DMS153 (cell line): ENCODE measurements around the gene CLEC10A.
"Not testable (repeated sequence)": the region's sequence is repeated elsewhere in the genome, so short reads cannot be mapped to it uniquely, and the experiment has no call there.

Experiments
- DNase-seq: peaks from one replicate; lab custom pipeline; 2025; lab: John Stamatoyannopoulos, UW

CLEC10A gene

GRCh38 chr17:7072406-7072805 lies 7.6 kb downstream of the CLEC10A start:
- DNase-seq = no peak

- no peak for DNase-seq
These were observed 9.3 kb downstream of the CLEC10A start for GRCh38 chr17:7070712-7071111.

- no peak for DNase-seq
These were observed 11.8 kb downstream of the CLEC10A start for GRCh38 chr17:7068268-7068667.

- no peak for DNase-seq
These were observed 12.9 kb downstream of the CLEC10A start for GRCh38 chr17:7067198-7067597.

GRCh38 chr17:7064261-7064660 lies 15.8 kb downstream of the CLEC10A start:
- no peak for DNase-seq

- DNase-seq = no peak
These were observed 16.4 kb downstream of the CLEC10A start for GRCh38 chr17:7063518-7064094.

- no peak for DNase-seq
These were observed 19.7 kb downstream of the CLEC10A start for GRCh38 chr17:7060165-7060891.

GRCh38 chr17:7058831-7059447 lies 21.1 kb downstream of the CLEC10A start:
- no peak for DNase-seq

GRCh38 chr17:7056386-7056785 lies 23.7 kb downstream of the CLEC10A start:
- DNase-seq = no peak

- DNase-seq = not testable (repeated sequence)
These were observed 29.5 kb downstream of the CLEC10A start for GRCh38 chr17:7050583-7050982.

- DNase-seq = no peak
These were observed 31.1 kb downstream of the CLEC10A start for GRCh38 chr17:7048968-7049367.

GRCh38 chr17:7047566-7047965 lies 32.5 kb downstream of the CLEC10A start:
- no peak for DNase-seq

GRCh38 chr17:7046725-7047397 lies 33.2 kb downstream of the CLEC10A start:
- DNase-seq = peak; percentile 16

- DNase-seq = peak; percentile 48
These were observed 33.8 kb downstream of the CLEC10A start for GRCh38 chr17:7046127-7046724.

GRCh38 chr17:7045492-7046126 lies 34.4 kb downstream of the CLEC10A start:
- DNase-seq = peak; percentile 4

- peak; percentile 77 for DNase-seq
These were observed 36.4 kb downstream of the CLEC10A start, which contains the start of gene SLC16A11 for GRCh38 chr17:7043497-7044198. Gene SLC16A11, minus strand, starts transcription at chr17:7044092. Its CDS starts 579 bp downstream, at chr17:7043513.

- no peak for DNase-seq
These were observed 36.9 kb downstream of the CLEC10A start for GRCh38 chr17:7043182-7043496.

GRCh38 chr17:7042501-7043181 lies 37.4 kb downstream of the CLEC10A start:
- no peak for DNase-seq

GRCh38 chr17:7041607-7042500 lies 38.2 kb downstream of the CLEC10A start:
- no peak for DNase-seq

GRCh38 chr17:7039832-7040231 lies 40.2 kb downstream of the CLEC10A start:
- no peak for DNase-seq
